Medulla oblongata (tissue), 1 donor: ENCODE data around the gene RCVRN.

Source experiments
- DNase-seq: peaks from one replicate; pipeline ENCODE4 v3.0.0-alpha.2; 2015; ENCODE audit errors: extremely low spot score

RCVRN gene

DNA sequence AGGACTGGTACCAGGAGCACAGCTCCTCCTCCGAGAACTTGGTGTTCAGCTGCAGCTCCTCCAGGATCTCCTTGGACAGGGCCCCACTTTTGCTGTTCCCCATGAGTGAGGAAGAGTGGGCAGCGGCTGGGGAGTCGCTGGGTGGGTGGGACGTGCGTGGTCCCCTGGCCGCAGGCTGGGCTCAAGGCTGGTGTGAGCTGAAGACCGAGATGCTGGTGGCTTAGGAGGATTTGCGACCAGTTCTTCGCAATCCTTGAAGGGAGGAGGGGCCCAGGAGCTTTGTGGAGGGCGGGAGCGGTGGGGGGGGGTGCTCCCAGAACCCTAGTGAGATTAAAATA, at the start of gene RCVRN:
Gene RCVRN, minus strand, starts transcription at position 194 of the 338 bp plus-strand sequence. Its CDS starts 91 bp downstream, at position 103.
- no peak for DNase-seq

- DNase-seq = no peak
These were observed 48.4 kb upstream of the RCVRN start for GRCh38 chr17:9953492-9953891.

DNA sequence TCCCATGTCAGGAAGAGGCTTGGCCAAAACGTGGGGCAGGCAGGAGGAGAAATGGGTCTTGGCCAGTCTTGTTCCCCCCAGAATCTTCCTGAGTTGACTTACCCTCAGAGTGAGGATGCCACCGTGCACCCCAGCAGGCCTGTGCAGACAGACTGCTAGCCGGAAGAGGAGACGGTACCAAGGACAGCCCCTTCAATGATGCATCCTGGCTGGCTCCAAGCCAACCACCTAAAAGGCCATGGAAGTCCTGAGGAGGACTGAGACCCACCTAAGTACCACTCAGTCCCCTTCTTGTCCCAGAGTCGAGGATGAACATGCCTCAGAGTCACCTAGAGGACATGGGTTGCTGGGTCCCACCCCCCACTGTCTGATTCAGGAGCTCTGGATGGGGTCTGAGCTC, 46.7 kb upstream of the RCVRN start:
- DNase-seq = no peak

DNA sequence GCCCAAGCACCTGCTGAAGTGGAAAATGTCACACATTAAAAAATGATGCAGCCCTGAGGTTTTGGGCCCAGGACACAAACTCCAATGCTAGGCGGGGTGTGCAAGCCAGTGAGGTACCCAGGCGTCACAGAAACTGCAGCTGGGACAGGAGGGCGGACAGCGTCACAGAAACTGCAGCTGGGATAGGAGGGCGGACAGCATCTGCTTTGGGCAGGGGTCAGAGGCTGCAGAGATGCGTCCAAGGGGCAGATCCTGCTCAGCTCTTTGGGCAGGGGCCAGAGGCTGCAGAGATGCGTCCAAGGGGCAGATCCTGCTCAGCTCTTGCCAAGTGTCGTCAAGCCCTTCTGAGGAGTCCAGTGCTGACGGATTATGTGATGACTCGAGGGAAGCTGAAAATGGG, 43.9 kb upstream of the RCVRN start:
- DNase-seq = no peak

- no peak for DNase-seq
These were observed 39.6 kb upstream of the RCVRN start for GRCh38 chr17:9944704-9945103.

GRCh38 chr17:9943343-9943742, 38.3 kb upstream of the RCVRN start:
- DNase-seq = no peak

- DNase-seq = no peak
These were observed 37.8 kb upstream of the RCVRN start for GRCh38 chr17:9942885-9943284.

DNA sequence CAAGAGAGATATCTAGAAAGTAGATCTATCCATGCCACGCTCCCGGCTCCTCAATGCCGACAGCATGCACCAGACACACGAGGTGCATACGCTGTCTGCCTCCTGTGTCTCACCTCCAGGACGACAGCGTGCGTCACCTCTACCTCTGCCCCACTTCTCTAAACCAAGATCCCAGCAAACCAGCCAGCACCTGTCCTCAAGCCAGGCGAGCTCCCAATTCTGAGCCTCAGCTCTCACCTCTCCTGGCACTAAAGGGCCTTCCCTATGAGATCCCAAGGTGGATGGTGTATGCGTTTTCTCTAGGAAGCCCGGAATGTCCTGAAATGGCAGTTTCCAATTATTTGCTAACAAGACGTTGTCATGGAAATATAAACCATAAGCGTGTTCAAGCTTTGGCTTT, 36.2 kb upstream of the RCVRN start:
- DNase-seq = no peak

- DNase-seq = no peak
These were observed 35.8 kb upstream of the RCVRN start for GRCh38 chr17:9940841-9941240.

DNA sequence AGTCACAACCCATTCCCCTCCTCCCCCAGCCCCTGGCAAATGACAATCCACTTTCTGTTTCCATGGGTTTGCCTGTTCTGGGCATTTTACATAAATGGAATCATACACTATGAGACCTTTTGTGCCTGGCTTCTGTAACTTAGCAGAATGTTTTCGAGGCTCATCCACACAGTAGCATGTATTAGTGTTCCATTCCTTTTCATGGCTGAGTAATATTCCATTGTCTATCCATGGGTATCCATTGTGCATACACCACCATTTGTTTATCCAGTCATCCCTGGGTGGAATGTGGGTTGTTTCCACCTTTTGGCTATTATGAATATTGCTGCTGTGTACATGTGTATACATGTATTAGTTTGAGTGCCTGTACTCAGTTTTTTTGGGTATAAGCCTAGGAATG, 33.7 kb upstream of the RCVRN start:
- no peak for DNase-seq

GRCh38 chr17:9937901-9938300, 32.8 kb upstream of the RCVRN start:
- no peak for DNase-seq

DNA sequence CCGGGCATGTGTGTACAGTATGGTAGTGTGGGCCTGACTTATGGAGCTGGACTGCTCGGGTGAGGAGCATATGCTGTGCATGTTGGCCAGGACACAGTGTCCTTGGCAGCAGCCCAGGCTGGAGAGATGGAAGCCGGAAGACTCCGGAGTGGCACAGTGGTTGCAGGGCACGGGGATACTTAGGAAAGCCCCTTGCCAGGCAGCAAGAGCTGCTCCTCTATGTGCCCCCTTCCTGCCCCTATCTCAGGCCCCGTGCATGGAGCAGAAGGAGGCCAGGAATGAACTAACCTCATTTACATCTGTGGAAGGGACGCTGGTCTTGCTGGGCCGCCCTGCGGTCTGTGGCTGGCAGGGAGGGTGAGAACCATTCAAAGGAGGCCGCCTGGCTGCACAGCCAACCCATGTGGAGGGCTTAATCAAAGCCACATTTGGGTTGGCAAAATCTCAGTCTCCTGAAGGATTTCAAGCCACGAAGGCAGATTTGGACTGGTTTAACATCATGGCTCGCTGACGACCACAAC, 32.2 kb upstream of the RCVRN start:
- DNase-seq = peak; percentile 54

DNA sequence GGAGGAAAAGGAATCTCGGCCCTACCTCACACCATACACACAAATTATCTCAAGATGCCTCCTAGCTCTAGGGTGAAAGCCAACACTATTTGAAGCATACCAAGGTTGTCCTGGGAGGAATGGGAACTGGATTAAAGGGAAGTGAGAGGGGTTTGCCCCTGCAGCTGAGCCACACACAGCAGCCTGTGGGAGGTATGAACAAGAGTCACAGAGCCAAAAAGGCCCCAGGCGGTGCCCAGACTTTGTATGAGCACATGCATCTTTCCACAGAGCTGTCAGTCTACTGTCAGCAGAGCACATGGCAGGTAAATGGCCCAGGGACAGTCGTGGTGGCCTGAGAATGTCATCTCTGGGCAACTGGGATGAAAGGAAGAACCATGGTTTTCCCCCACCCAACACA, 31.0 kb upstream of the RCVRN start:
- DNase-seq = no peak

GRCh38 chr17:9935408-9935807, 30.3 kb upstream of the RCVRN start:
- peak; percentile 58 for DNase-seq

GRCh38 chr17:9934331-9934730, 29.3 kb upstream of the RCVRN start:
- no peak for DNase-seq

DNA sequence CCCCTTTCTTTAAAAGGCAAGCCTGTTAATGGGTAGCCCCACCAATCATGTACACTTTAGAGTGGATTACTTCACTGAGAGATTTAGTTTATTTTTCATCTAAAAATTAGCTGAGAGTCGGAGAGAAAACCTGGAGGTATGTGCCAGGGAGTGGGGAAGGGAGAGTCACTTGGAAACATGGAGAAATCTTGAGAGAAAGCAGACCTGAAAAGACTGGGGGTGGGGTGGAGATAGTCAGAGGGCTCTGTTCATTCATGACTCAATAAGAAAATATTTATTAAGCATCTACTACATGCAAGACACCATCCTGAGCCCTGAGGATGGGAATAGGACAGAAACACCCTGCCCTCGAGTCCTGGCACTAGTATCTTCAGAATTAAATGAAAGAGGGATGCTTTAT, 27.4 kb upstream of the RCVRN start:
- DNase-seq = no peak

- DNase-seq = no peak
These were observed 26.2 kb upstream of the RCVRN start for GRCh38 chr17:9931144-9931741.

DNA sequence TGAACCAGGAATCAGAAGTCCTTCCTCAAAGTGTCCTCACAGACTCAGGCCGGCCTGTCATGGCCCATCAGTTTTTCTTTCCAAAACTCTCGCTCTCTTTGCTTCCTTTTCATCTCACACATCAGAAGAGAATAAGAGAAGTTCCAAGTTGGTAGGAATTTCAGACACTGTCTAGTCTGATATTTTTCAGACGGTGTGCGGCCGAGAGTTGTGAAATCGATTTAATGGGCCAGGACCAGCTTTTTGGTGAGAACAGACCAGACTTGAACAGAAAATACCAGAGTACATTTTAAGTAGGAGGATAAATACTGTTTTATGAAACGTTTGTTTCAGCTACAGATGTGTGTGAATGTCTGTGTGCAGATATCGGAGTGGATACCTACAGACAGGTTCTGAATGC, 24.8 kb upstream of the RCVRN start:
- DNase-seq = no peak

DNA sequence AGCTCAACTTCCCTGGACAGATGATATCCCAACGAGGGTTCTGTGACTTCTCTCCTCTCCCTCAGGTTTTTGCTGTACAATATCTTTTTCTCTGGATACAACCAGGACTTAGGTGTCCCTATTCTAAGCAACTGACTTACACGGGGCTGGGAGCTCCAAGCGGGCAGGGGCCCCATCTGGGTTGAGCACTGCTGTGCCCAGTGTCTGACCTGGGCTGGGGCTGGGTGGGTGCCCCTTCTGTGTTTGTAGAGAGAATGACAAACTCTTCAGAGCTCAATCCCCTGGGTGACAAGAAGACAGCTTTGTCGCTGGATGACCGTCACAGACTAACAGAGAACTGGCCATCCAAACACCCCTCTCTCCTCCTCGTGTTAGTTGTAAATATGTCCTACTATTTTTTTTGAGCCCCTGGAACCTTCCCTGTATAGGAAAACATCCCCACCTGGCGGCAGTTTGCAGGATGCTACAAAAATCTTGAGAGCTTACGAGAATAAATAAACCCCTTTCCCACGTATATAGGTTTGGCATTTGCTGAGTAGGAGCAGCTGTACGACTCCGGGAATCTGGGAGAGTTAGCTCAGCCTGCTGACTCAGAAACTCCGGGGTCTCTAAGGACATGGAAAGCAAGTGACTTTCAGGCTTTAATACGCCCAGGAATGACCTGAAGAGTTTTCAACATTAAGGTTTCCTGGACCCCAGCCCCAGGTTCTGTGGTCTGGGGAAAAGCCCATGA, 23.7 kb upstream of the RCVRN start:
- DNase-seq = no peak

GRCh38 chr17:9926150-9926804, 21.2 kb upstream of the RCVRN start:
- DNase-seq = no peak

DNA sequence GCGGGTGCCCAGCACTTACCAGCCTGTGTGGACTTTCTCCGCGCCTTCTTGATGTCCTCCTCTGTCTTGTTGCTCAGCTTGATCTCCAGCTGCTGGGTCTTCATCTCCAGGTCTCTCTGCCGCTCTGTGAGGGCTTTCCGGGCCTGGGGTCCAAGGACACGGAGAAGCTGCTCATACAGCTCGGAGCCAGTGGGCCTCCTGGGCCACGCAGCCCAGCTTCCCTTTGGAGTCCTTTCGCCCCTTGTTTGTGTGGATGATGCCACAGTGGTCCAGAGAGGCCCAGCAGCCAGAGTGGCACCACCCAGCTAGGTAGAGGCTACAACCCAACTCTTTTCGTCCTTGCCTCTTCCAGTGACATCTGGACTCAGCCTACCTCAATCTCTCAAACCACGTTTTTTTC, 20.4 kb upstream of the RCVRN start:
- no peak for DNase-seq

GRCh38 chr17:9924735-9925191, 19.7 kb upstream of the RCVRN start:
- peak; percentile 94 for DNase-seq
